GM23338 (cell line): ENCODE measurements around the gene CEP295NL. TPM values are rescaled to one million over a fixed set of nuclear protein-coding genes. Genes with fewer than 3 reads are reported as not detected.

ENCODE experiments used
- ATAC-seq: fragments of 200-7000 bp; cut with Tn5 transposase; 3 replicates; pipeline ENCODE4 v1.9.1; 2020
- DNase-seq: peaks from one replicate; pipeline ENCODE4 v3.0.0-alpha.2; 2015; ENCODE audit warnings: low spot score
- H2AFZ ChIP-seq: fragments of 200-600 bp; sonication (generic); 2 replicates; pipeline ENCODE4 v1.8.0; 2016; ENCODE audit warnings: antibody characterized with exemption, mild to moderate bottlenecking, moderate library complexity
- H3F3A ChIP-seq: fragments of 200-600 bp; sonication (generic); replicated peaks from 2 replicates; pipeline ENCODE4 v1.8.0; 2017; ENCODE audit warnings: antibody characterized with exemption, mixed run types, low read depth
- H3K27ac ChIP-seq: fragments of 200-600 bp; sonication (generic); 2 replicates; pipeline ENCODE4 v1.6.1; 2016; ENCODE audit warnings: low read depth
- H3K27me3 ChIP-seq: fragments of 200-600 bp; sonication (generic); 2 replicates; pipeline ENCODE4 v1.8.0; 2016; ENCODE audit warnings: mild to moderate bottlenecking, mixed run types, moderate library complexity; ENCODE audit not compliant: insufficient read depth
- H3K36me3 ChIP-seq: fragments of 200-600 bp; sonication (generic); 2 replicates; pipeline ENCODE4 v1.8.0; 2016; ENCODE audit warnings: mild to moderate bottlenecking; ENCODE audit not compliant: insufficient read depth
- H3K4me1 ChIP-seq: fragments of 200-600 bp; sonication (generic); 2 replicates; pipeline ENCODE4 v1.8.0; 2016; ENCODE audit warnings: mild to moderate bottlenecking, moderate library complexity; ENCODE audit not compliant: insufficient read depth
- H3K4me2 ChIP-seq: fragments of 200-600 bp; sonication (generic); 2 replicates; pipeline ENCODE4 v1.7.1; 2017; ENCODE audit warnings: mixed run types
- H3K4me3 ChIP-seq: fragments of 200-600 bp; sonication (generic); 2 replicates; pipeline ENCODE4 v1.6.1; 2016; ENCODE audit warnings: mixed run types
- H3K79me2 ChIP-seq: fragments of 200-600 bp; sonication (generic); replicated peaks from 2 replicates; pipeline ENCODE4 v1.8.0; 2017; ENCODE audit warnings: mild to moderate bottlenecking; ENCODE audit not compliant: insufficient read depth
- H3K9me2 ChIP-seq: fragments of 200-600 bp; sonication (generic); 2 replicates; pipeline ENCODE4 v1.8.0; 2017; ENCODE audit not compliant: insufficient read depth
- H4K20me1 ChIP-seq: fragments of 200-600 bp; sonication (generic); replicated peaks from 2 replicates; pipeline ENCODE4 v1.8.0; 2017; ENCODE audit warnings: mild to moderate bottlenecking; ENCODE audit not compliant: insufficient read depth
- H3K27ac Mint-ChIP-seq: 2 replicates; pipeline ENCODE4 v1.8.0; 2020; ENCODE audit warnings: inconsistent platforms, mild to moderate bottlenecking, moderate library complexity, mixed read lengths
- H3K27me3 Mint-ChIP-seq: 3 replicates; pipeline ENCODE4 v1.8.0; 2022; ENCODE audit warnings: low read depth, mild to moderate bottlenecking, moderate library complexity, mixed read lengths, inconsistent platforms; ENCODE audit not compliant: insufficient read depth, poor library complexity
- H3K36me3 Mint-ChIP-seq: 3 replicates; pipeline ENCODE4 v1.8.0; 2021; ENCODE audit warnings: low read depth, mild to moderate bottlenecking, inconsistent platforms, moderate library complexity, mixed read lengths
- H3K4me1 Mint-ChIP-seq: 3 replicates; pipeline ENCODE4 v1.8.0; 2020; ENCODE audit warnings: mild to moderate bottlenecking, inconsistent platforms, mixed read lengths
- H3K4me3 Mint-ChIP-seq: 3 replicates; pipeline ENCODE4 v1.8.0; 2021; ENCODE audit warnings: moderate library complexity, mild to moderate bottlenecking, inconsistent platforms, mixed read lengths
- H3K9me3 Mint-ChIP-seq: 3 replicates; pipeline ENCODE4 v1.8.0; 2020; ENCODE audit warnings: moderate library complexity, mild to moderate bottlenecking, inconsistent platforms, mixed read lengths
- CREB1 ChIP-seq: fragments of 250-450 bp; sonication (Bioruptor Pico); IDR thresholded peaks from 2 replicates; pipeline ENCODE4 v1.5.0; 2020; ENCODE audit warnings: low read depth, mild to moderate bottlenecking, moderate library complexity
- CTCF ChIP-seq, 2 experiments: fragments of 200-600 bp in 1 of 2; sonication (generic) in 1 of 2; conservative IDR thresholded peaks; 2 replicates each; pipeline versions ENCODE4 v1.5.1 to v1.6.1; 2016 to 2017; ENCODE audit warnings: antibody characterized with exemption in 2 of 2, low read depth in 2 of 2, mild to moderate bottlenecking in 2 of 2, moderate library complexity in 1 of 2
- EZH2 ChIP-seq: fragments of 200-600 bp; sonication (generic); IDR thresholded peaks from one replicate; pipeline ENCODE4 v1.8.0; 2017; ENCODE audit warnings: antibody characterized with exemption, mild to moderate bottlenecking, low read depth; ENCODE audit not compliant: unreplicated experiment
- EZH2phosphoT487 ChIP-seq: fragments of 200-600 bp; sonication (generic); IDR thresholded peaks from one replicate; pipeline ENCODE4 v1.8.1; 2018; ENCODE audit warnings: antibody characterized with exemption; ENCODE audit not compliant: unreplicated experiment
- JUNB ChIP-seq: IDR thresholded peaks from one replicate; pipeline ENCODE4 v1.6.1; 2016; ENCODE audit warnings: antibody characterized with exemption; ENCODE audit not compliant: unreplicated experiment
- NANOG ChIP-seq: IDR thresholded peaks from 2 replicates; pipeline ENCODE4 v1.6.1; 2016; ENCODE audit warnings: antibody characterized with exemption, borderline replicate concordance
- POLR2AphosphoS5 ChIP-seq: IDR thresholded peaks from 2 replicates; pipeline ENCODE4 v1.6.1; 2016; ENCODE audit warnings: antibody characterized with exemption, low read depth
- STAT1 ChIP-seq: IDR thresholded peaks from one replicate; pipeline ENCODE4 v1.6.1; 2016; ENCODE audit warnings: antibody characterized with exemption; ENCODE audit not compliant: unreplicated experiment
- ZNF114 ChIP-seq: fragments of 250-450 bp; sonication (Bioruptor Pico); IDR thresholded peaks from 2 replicates; pipeline ENCODE4 v1.5.0; 2020; ENCODE audit warnings: mild to moderate bottlenecking, moderate library complexity
- ZNF331 ChIP-seq: fragments of 250-450 bp; sonication (Bioruptor Pico); IDR thresholded peaks from 2 replicates; pipeline ENCODE4 v1.5.0; 2020; ENCODE audit warnings: low read depth, mild to moderate bottlenecking, moderate library complexity
- polyA plus RNA-seq: library from polyadenylated mRNA; unstranded; fragments of >200 nt; fragmentation: Nextera tagmentation; extraction: Ambion mirVana; gene quantifications from 2 replicates; pipeline ENCODE4 v1.2.1, GENCODE V29; 2016
- total RNA-seq: library from RNA; depleted of rRNA; stranded (reverse); fragments of >200 nt; shearing (Covaris generic); gene quantifications from 2 replicates; pipeline ENCODE4 v1.2.3, GENCODE V29; 2014
- TF ChIP-seq, protein P1 (sequence below): IDR thresholded peaks from one replicate; pipeline ENCODE4 v1.6.1; 2018; ENCODE audit warnings: antibody characterized with exemption; ENCODE audit not compliant: unreplicated experiment

The CEP295NL gene
- total and polyA plus RNA-seq, 2 experiments from 2014 or later = 0.69 TPM; not detected in 1

GRCh38 chr17:78917451-78918275 lies 14.7 kb upstream of the CEP295NL start:
- H3K4me3 ChIP-seq = no peak overlapping the region
- no peak overlapping the region for H3K27ac ChIP-seq
- H3K27me3 Mint-ChIP-seq = peaks cover 14% of the 10 kb centered on the region
- no peak overlapping the region; the same call in 1 of the 2 replicates for H3K27ac Mint-ChIP-seq
- H3K36me3 ChIP-seq = 0 out of 2 replicates have a peak, but pooled peaks cover 3% of the 10 kb centered on the region
- H3K4me1 ChIP-seq = peaks cover 8% of the 10 kb centered on the region
- no peak overlapping the region for H3K4me3 Mint-ChIP-seq
- no peak for DNase-seq
- H3K9me2 ChIP-seq = no peaks in the 10 kb centered on the region
- no peak for ATAC-seq
- H3K36me3 Mint-ChIP-seq = no peaks in the 10 kb centered on the region; the same call in 2 of the 3 replicates
- no peak overlapping the region for H2AFZ ChIP-seq
- no peaks in the 10 kb centered on the region for H3K27me3 ChIP-seq
- TF ChIP-seq POLR2AphosphoS5 (no peak), ZNF331 (CRISPR knock-in tag) (no peak), ZNF114 (no peak), NANOG (no peak), EZH2phosphoT487 (no peak), CTCF (conservative IDR thresholded peaks at IDR 0.05; ENCODE audit: low read depth in 2 of 2) (no peak), CREB1 (no peak), STAT1 (no peak), JUNB (no peak), EZH2 (no peak)
- TF ChIP-seq, protein P1, sequence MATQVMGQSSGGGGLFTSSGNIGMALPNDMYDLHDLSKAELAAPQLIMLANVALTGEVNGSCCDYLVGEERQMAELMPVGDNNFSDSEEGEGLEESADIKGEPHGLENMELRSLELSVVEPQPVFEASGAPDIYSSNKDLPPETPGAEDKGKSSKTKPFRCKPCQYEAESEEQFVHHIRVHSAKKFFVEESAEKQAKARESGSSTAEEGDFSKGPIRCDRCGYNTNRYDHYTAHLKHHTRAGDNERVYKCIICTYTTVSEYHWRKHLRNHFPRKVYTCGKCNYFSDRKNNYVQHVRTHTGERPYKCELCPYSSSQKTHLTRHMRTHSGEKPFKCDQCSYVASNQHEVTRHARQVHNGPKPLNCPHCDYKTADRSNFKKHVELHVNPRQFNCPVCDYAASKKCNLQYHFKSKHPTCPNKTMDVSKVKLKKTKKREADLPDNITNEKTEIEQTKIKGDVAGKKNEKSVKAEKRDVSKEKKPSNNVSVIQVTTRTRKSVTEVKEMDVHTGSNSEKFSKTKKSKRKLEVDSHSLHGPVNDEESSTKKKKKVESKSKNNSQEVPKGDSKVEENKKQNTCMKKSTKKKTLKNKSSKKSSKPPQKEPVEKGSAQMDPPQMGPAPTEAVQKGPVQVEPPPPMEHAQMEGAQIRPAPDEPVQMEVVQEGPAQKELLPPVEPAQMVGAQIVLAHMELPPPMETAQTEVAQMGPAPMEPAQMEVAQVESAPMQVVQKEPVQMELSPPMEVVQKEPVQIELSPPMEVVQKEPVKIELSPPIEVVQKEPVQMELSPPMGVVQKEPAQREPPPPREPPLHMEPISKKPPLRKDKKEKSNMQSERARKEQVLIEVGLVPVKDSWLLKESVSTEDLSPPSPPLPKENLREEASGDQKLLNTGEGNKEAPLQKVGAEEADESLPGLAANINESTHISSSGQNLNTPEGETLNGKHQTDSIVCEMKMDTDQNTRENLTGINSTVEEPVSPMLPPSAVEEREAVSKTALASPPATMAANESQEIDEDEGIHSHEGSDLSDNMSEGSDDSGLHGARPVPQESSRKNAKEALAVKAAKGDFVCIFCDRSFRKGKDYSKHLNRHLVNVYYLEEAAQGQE = no peak
- H4K20me1 ChIP-seq = peaks cover 21% of the 10 kb centered on the region
- H3F3A ChIP-seq = no peaks in the 10 kb centered on the region
- peaks cover 26% of the 10 kb centered on the region for H3K4me1 Mint-ChIP-seq
- no peak overlapping the region for H3K4me2 ChIP-seq
- H3K9me3 Mint-ChIP-seq = no peaks in the 10 kb centered on the region
- H3K79me2 ChIP-seq = peaks cover 82% of the 10 kb centered on the region
